Cardiac septum (tissue), 1 donor: ENCODE data around the gene CNNM4. TPM values are rescaled to one million over a fixed set of nuclear protein-coding genes. Genes with fewer than 3 reads are reported as not detected.

Experiments
- DNase-seq: peaks from one replicate; pipeline ENCODE4 v3.0.0-alpha.2; 2020; ENCODE audit warnings: low spot score
- intact Hi-C: fragments of 100-400 bp; cut with DNase I; formaldehyde crosslinking; loops from one replicate; pipeline ENCODE4 v1.14.0; 2022
- total RNA-seq: library from RNA; stranded (reverse); fragmentation: NEBNext Ultra II Directional; extraction: Animal tissue kit (Norgen Biotek cat#: 25700); gene quantifications from one replicate; pipeline ENCODE4 v1.2.1, GENCODE V29; 2021
- donor health status: DM: no; HTN: no; CAD: no.

The CNNM4 gene
- total RNA-seq, 1 donor from 2014 or later, result 36.8 TPM

DNA sequence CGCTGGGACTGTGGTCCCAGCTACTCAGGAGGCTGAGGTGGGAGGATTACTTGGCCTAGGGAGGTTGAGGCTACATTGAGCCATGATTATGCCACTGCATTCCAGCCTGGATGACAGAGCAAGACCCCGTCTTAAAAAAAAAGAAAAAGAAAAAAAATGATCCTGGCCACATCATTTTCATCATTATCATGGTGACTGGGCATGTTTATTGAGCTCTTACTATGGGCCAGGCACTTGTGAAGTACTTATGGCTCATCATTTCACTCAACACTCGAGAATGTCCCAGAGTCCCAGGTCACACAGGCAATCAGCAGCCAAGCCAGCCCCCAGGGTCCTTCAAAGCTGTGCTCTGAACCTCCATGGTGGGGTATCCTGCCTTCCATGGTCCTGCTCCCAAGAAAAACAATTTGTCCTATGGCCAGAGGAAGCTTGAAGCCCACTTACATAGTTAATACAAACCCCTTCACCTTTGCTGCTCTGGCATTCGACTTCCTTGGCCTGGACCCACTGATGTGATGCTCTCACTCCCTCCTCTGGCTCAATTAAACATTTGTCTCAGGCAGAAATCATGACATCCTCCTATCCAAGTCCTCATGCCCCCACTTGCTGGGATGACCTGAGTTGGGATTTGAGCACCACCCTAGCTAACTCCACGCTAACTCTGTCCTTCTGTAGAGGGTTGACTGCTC is 3.8 kb upstream of the CNNM4 start:
- no peak for DNase-seq
- intact Hi-C loops, result no loop called here

DNA sequence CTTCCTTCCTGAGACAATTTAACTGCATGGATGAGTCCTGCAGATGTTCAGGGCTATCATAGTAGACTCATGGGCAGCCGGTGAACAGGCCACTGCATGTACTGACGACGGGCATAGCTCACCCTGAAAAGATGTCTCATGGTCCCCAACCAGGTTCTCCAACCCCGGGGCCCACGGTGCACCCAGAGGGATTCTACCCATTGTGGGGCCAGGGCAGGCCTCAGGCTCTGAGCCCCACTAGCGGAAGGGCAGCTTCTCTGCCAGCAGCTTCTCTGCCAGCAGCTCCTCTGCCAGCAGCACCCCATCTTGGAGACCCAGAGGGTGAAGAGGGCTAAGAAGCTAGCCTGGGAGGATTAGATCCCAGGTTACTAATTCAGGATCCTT is 3.2 kb upstream of the CNNM4 start:
- intact Hi-C loops, result no loop called here

DNA sequence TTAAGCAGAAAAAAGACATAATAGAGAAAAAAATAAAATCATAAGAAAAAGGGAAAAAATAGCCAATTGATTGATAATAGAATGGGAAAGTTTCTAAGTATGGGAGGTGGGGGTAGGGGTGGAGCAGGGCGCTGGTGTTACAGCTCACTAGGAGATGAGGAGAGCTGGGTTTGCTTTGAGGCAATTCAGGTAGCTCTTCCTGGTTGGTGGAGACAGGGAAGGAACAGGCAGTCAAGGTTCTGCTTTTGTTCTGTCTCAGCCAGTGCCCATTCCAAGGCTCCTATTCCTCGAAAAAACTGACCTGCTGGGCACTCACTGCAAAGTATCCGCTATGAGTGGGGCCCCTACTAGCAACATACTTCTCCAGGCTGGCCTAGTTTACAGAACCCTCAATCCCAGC is 1.7 kb upstream of the CNNM4 start:
- intact Hi-C loops, result no loop called here
- DNase-seq, result no peak

More for the DNA sequence above, 3.2 kb upstream of the CNNM4 start:
- DNase-seq, result no peak

DNA sequence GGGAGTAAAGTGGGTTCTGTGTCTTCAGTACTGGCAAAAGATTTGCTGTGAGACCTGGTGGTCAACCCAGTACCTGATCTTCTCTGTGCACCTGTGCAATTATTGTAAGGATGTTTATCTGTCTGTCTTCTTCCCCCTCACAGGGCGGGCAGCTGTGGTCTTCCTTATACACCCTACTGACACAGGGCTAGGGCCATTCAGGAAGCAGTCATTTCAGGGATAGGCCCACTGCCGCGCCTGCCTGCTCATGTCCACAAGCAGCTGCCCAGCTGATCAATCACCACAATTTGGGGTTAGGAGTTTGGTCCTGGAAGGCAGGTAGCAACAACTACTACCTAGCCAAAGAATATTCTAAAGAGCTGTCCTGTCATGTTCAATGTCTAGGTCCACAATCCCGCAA is 1.2 kb upstream of the CNNM4 start:
- DNase-seq, result no peak
- intact Hi-C loops, result no loop called here

DNA sequence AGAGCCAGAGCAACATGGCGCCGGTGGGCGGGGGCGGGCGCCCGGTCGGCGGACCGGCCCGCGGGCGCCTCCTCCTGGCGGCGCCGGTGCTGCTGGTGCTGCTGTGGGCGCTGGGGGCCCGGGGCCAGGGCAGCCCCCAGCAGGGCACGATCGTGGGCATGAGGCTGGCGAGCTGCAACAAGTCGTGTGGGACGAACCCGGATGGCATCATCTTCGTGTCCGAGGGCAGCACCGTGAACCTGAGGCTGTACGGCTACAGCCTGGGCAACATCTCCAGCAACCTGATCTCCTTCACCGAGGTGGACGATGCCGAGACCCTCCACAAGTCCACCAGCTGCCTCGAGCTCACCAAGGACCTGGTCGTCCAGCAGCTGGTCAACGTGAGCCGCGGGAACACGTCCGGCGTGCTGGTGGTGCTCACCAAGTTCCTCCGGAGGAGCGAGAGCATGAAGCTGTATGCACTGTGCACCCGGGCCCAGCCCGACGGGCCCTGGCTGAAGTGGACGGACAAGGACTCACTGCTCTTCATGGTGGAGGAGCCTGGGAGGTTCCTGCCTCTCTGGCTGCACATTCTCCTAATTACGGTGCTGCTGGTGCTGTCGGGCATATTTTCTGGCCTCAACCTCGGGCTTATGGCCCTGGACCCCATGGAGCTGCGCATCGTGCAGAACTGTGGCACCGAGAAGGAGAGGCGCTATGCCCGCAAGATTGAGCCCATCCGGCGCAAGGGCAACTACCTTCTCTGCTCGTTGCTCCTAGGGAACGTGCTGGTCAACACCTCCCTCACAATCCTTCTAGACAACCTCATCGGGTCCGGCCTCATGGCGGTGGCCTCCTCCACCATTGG is 507 bp downstream of the CNNM4 start:
- intact Hi-C loops, result loop anchor here (1.0 to 5.0 kb wide), 4 partner anchors 21 to 209 kb away; partner anchors contain the start of genes ANKRD39, KANSL3 and LMAN2L
- DNase-seq, result no peak

DNA sequence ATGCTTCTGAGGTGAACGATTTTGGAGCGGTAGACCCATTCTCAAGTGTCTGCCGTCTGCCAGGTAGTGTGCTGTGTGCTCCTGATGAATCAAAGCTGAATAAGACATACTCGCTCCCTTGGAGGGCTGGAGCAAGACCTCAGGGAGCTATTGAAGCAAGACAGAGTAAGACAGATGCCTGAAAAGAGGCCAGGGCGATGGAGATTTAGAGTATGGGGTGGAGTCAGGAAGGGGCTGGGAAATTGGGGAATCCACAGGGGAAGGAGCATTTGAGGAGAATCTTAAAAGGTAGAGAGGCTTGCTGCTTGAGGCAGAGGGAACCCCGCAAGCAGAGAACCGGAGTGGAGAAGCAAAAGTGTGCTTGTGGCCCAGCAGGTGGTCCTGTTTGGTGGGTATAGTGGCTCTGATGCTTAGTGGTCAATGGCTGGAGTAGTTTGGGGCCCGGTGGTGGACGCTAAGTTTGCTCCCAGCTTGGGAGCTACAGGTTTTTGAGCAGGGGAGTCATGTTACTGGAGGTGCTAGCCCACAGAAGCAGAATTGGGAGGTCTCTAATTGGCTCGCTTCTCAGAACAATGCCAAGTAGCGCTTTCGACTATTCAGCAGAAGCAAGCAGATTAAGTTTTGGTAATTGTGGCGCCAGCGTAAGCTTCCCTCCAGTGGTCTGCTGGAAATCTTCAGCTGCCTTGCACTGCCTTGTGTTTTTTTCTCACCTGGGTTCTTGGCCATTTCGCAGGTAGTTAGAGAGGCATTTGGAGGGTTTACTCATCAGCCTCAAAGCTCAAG is 2.0 kb downstream of the CNNM4 start:
- intact Hi-C loops, result loop anchor here (2.0 to 5.0 kb wide), 3 partner anchors 38 to 210 kb away; partner anchors contain the start of gene ANKRD39
- no peak for DNase-seq

DNA sequence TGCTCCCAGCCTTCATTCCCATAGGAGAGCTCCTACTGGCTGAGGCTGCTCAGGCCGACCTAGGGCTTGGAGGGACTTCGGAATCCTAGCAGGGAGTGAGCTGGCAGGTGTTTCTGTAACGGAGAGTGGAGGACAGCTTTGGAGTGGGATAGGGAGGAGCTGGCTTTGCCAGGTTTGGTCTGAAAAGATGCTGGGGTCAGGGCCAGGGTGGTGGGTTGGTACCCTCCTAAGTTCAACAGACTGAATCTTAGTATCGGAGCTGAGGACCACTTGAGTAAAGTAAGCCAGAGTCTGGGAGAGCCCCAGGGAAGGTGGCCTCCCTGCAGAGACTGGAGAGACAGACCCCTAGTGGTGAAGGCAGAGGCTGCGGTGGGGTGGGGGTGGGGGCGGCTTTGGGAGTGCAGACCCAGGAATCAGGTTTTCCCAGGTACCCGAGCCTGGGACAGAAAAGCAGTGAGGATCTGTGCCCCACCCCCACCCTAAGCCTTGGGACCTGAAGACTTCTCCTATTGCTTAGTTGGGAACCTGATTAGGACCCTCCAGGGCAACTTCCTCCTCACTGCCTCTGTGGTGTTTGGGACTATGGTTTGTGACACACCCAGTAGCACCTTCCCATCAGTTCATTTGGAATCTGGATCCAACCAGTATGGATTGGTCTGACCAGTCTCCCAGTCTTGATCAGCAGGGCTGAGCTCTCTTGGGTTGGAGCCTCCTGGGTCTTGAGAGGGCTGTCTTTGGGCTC is 3.0 kb downstream of the CNNM4 start:
- DNase-seq, result no peak
- intact Hi-C loops, result loop anchor here (2.0 to 5.0 kb wide), 3 partner anchors 37 to 211 kb away; partner anchors contain the start of gene ANKRD39

DNA sequence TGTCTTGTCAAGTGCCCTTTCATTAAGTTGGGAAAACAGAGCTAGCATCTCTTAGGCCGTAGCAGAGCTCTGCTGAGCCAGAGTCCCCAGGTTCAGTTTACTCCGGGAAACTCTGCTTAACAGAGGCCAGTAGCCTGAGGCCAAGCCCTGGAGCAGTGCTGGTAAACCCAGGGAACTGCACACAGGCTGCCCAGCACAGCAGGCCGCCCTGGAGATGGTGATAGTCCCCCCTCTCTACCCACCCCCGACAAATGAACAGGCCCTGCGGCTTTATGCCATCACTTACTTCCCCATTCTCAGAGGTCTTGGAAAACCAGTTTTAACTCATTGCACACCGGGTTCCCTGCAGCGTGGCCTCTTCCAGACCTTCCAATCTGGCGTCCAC is 3.5 kb downstream of the CNNM4 start:
- no peak for DNase-seq
- intact Hi-C loops, result loop anchor here (5.0 kb wide), 2 partner anchors 93 to 212 kb away; partner anchors contain the start of gene ANKRD39

DNA sequence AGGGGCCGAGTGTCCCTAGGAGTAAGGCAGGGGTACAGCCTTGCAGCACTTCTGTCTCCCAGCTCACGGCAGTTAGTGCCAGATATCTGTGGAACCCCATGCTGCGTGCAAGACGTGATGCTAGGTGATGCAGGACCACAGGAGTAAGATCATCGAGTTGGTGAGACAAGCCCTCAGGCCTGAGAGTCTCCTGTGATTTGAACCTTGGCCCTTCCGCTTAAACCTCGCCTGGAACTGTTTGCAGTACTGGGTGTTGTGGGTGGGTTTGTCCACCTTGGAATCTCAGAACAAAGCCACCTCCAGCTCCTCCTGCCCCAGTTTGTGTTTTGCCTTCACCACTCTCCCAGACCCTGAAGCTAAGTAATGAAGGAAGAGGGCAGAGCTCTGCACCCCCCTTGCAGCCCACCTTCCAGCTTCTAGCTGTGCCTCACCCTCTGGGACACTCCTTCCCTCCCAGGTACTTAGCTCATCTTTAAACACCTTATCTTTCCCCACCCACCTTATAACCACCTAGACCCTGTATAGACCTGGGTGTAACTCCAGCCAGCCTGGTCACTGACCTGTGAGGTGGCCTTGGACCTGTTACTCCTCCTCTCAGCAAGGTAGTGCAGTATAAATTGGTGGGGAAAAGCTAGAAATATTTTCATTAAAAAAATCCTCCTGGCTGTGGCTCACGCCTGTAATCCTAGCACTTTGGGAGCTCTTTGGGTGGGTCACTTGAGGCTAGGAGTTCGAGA is 6.6 kb downstream of the CNNM4 start:
- intact Hi-C loops, result no loop called here

DNA sequence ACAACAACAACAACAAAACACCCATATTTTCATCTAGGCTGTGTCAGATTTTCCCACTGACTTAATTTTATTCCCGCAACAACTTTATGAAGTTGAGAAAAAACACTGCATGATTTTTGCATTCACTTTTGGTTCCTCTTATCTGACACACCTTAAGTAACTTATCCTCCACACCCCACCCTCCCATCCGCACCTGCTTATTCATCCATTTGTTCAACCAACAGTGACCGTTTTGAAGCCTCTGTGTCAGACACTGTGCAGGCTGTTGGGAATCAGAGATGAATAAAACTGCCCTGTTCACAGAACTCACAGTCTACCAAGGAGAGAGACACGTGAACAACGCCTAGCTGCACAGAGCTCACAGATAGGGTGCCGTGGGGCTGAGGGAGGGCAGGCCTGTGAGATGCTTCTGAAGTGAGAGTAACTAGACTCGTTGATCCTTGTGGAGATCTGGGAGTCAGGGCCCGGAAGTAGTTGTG is 7.4 kb downstream of the CNNM4 start:
- intact Hi-C loops, result no loop called here
- DNase-seq, result no peak

More for the DNA sequence above, 6.6 kb downstream of the CNNM4 start:
- no peak for DNase-seq

DNA sequence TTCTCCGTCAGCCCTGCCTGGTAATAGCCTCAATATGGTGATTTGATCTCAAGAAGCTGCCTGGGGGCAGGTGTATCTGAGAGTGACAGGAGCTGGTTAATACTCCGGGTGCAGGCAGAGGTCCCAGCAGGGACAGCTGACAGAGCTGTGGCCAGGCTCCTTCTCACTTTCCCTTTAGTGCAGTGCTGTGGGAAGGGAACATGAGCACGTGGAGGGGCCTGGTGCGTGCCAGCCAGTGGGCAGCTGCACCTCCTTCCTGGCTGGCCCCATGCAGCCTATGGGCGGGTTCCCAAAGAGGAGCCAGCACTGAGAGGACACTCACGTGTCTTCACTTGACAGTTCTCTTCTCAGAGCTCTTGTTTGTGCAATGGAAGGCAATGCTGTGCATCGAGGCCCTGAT is 9.1 kb downstream of the CNNM4 start:
- peak; percentile 88 for DNase-seq
- intact Hi-C loops, result no loop called here

DNA sequence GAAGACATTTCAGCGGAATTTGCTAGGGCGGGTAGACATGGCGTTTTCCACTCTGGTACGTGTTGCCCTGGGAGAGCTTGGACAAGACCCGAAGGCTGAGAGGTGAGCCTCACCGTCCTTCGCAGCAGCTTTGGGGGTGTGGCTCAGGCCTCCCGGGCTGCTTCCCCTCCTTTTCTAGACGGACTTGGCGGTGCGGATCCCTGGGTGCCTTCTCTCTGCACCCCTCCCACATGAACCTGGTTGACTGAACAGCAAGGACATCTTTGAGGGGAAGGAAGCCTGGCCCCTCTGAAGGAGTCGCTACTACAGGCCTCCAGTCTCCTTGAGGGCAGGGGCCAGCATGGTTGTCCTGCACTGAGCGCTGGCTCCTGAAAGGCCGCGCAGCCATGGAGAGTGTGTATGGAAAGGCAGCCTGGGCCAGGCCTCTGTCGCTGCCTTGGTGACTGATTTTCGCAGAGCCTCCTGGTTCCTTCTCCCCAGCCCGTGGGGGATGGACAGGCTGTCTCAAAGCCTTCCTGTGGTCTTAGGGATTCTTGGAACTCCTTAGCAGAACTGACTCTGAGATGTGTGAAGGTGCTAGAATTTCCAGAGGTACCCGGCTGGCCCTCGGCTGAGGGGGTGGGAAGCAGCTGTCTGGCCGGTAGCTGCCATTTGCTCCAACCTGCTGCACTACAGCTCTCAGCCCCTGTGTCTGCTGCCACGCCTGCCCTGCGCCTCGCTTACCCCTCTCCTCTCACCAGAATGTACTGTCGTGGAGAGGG is 9.9 kb downstream of the CNNM4 start:
- no peak for DNase-seq
- intact Hi-C loops, result no loop called here

DNA sequence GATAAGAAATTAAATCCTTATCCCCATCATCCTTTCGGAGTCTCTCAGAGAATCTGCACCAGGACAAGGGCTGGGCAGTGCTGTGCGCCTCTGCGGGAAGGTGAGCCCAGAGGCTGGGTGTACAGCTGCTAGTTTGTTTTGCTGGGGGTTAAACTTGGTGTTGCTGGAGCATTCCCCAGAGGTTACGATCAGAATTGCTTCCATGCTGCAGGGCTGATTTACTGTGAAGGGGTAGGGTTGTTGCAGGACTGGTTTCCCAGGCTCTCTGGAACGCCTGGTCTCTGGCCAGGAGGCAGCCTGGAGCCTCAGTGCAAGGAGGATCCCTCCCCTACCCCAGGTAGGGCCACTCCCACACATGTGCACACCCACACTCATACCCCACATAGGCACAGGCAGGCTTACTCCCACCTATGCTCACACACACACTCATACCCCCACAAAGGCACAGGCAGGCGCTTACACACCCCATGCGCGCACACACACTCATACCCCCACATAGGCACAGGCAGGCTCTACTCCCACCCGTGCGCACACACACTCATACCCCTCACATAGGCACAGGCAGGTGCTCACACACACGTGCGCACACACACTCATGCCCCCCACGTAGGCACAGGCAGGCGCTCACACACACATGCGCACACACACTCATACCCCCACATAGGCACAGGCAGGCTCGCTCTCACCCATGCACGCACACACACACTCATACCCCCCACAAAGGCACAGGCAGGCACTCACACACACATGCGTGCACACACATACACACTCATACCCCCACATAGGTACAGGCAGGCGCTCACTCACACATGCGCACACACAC is 11.3 kb downstream of the CNNM4 start:
- intact Hi-C loops, result no loop called here
- no peak for DNase-seq

DNA sequence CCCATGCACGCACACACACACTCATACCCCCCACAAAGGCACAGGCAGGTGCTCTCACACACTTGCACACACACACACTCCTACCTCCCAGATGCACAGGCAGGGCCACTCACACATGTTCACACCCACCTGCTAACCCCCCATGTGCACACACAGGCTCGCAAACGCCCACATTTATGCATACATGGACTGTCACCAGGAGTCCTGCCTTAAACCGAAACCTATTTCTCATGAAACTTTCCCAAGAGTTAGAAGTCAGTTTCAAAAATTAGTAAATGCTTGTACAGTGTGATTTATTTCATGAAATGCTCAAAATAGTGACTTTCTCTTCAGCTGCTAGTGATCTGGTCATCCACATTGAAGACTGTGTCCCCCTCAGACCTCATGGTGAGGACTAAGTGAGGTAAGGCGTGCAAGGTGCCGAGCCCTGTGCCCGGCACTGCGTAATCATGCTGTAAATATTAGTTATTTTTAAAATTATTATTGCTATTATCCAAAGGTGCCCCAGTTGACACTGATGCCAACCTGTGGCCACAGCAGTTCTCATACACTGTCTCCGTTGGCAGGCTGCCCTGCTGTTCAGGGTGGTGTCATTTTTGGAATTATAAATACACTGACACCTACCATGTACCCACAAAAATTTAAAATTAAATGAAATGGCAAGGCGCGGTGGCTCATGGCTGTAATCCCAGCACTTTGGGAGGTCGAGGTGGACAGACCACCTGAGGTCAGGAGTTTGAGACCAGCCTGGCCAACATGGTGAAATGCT is 12.4 kb downstream of the CNNM4 start:
- no peak for DNase-seq
- intact Hi-C loops, result no loop called here

DNA sequence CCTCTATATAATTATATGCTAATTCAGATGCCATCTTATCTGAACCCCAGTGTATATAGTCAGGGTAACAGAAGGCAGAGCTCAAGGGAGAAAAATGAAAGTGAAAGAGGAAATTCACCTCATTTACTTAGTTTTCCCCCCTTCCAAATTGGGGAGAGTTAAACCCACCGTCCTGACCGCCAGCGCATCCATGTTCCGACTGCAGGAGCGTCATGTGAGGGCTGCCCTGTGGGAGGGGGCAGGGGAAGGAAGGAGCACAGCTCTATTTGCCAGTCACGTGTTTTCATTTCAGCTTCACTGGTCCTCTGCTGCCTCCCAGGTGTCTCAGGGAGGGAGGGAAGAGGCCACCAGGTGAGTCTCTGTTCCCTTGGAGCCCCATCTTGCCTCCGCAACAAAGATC is 13.2 kb downstream of the CNNM4 start:
- intact Hi-C loops, result no loop called here
- no peak for DNase-seq

DNA sequence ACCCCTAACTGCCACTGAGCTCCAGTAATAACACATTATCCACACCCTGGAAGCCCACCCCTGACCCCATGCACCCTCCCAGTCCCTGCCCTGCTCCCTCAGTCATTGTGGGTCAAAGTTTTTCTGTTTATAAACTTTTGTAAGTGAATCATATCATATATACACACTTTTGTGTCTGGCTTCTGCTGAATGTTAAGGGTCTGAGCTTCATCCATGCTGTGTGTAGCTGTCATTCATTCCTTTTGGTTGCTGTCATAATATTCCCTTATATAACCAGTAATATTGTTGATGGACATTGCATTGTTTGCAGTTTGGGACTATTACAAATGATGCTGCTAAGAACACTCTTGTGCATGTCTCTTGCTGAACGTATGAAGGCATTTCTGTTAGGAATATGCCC is 14.5 kb downstream of the CNNM4 start:
- intact Hi-C loops, result no loop called here
- no peak for DNase-seq
